Duodenal mucosa (tissue), 2 donors: ENCODE data around the gene NOCT.
"Not testable (repeated sequence)": the region's sequence is repeated elsewhere in the genome, so short reads cannot be mapped to it uniquely, and the experiment has no call there.

Experiments used
- H3K27ac ChIP-seq: one replicate; pipeline ENCODE4 v1.7.0; 2013; ENCODE audit warnings: low read depth, low read length
- H3K27me3 ChIP-seq, 2 donors: one replicate each; pipeline ENCODE4 v1.7.0; 2013; ENCODE audit warnings: low read length in 2 of 2, control low read depth in 1 of 2; ENCODE audit not compliant: insufficient read depth in 2 of 2, control insufficient read depth in 1 of 2
- H3K36me3 ChIP-seq, 2 donors: one replicate each; pipeline ENCODE4 v1.7.0; 2013; ENCODE audit warnings: low read length in 2 of 2, control low read depth in 1 of 2; ENCODE audit not compliant: insufficient read depth in 2 of 2, control insufficient read depth in 1 of 2
- H3K4me1 ChIP-seq, 2 donors: one replicate each; pipeline ENCODE4 v1.7.0; 2013; ENCODE audit warnings: low read length in 2 of 2, control low read depth in 1 of 2; ENCODE audit not compliant: insufficient read depth in 2 of 2, control insufficient read depth in 1 of 2
- H3K4me3 ChIP-seq, 2 donors: one replicate each; pipeline ENCODE4 v1.7.0; 2013; ENCODE audit warnings: low read length in 2 of 2, low read depth in 1 of 2
- H3K9ac ChIP-seq, 2 donors: one replicate each; pipeline ENCODE4 v1.7.0; 2013; ENCODE audit warnings: low read length in 2 of 2, low read depth in 1 of 2
- H3K9me3 ChIP-seq, 2 donors: one replicate each; pipeline ENCODE4 v1.7.0; 2013; ENCODE audit warnings: low read length in 2 of 2, control low read depth in 1 of 2; ENCODE audit not compliant: control insufficient read depth in 1 of 2

NOCT gene

DNA sequence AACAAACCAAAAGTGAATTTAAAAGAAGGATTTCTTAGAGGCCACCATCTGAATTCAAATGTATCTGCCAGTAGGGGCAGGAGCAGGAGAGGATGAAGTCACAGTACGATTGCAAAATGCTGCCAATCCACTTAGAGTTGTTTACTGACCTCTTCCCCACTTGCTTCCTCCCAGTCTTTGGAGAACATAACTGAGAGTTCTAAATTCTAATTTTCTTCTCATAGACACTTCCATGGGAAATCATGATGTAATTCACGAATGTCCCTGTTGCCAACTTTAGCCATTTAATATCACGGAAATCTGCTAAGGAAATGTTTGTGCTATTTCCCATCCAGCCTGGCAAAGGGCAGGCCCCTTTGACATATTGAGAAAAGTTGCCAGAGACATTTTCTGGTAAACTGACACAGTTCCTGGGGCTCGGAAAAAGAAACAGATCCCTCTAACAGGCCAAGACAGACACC, 33.6 kb upstream of the NOCT start:
- H3K36me3 ChIP-seq: no peaks in the 10 kb centered on the region
- H3K4me1 ChIP-seq: no peaks in the 10 kb centered on the region
- no peaks in the 10 kb centered on the region for H3K27me3 ChIP-seq
- no peak overlapping the region for H3K9ac ChIP-seq
- no peak overlapping the region for H3K27ac ChIP-seq
- H3K9me3 ChIP-seq: no peaks in the 10 kb centered on the region
- H3K4me3 ChIP-seq: no peak overlapping the region

DNA sequence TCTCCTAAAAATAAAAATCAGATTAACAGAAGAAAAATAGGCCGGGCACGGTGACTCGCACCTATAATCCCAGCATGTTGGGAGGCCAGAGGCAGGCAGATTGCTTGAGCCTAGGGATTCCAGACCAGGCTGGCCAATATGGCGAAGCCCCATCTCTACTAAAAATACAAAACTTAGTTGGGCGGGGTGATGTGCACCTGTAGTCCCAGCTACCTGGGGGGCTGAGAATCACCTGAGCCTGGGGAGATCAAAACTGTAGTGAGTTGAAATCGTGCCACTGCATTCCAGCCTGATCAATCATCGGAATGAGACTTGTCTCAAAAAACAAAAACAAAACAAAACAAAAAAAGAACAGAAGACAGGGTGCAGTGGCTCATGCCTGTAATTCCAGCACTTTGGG, 32.8 kb upstream of the NOCT start:
- no peak overlapping the region for H3K4me3 ChIP-seq
- H3K27ac ChIP-seq: no peak overlapping the region
- no peaks in the 10 kb centered on the region for H3K36me3 ChIP-seq
- H3K9ac ChIP-seq: no peak overlapping the region
- H3K9me3 ChIP-seq: no peaks in the 10 kb centered on the region
- no peaks in the 10 kb centered on the region for H3K27me3 ChIP-seq
- no peaks in the 10 kb centered on the region for H3K4me1 ChIP-seq

DNA sequence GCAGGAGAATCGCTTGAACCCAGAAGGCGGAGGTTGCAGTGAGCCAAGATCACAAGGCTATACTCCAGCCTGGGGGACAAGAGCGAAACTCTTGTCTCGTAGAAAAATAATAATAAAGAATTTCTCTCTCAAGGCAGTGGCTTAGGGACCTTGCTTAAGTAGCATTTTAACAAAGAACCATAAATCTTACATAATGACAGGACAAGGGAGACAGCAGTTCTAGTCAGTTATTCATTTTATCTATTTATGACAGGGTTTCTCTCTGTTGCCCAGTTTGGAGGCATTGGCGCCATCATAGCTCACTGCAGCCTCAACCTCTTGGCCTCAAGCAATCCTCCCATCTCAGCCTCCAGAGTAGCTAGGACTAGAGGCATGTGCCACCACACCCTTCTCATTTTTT, 31.9 kb upstream of the NOCT start:
- H3K9ac ChIP-seq: no peak overlapping the region
- H3K9me3 ChIP-seq: no peaks in the 10 kb centered on the region
- no peak overlapping the region for H3K27ac ChIP-seq
- no peaks in the 10 kb centered on the region for H3K4me1 ChIP-seq
- H3K27me3 ChIP-seq: no peaks in the 10 kb centered on the region
- H3K36me3 ChIP-seq: no peaks in the 10 kb centered on the region
- H3K4me3 ChIP-seq: no peak overlapping the region

DNA sequence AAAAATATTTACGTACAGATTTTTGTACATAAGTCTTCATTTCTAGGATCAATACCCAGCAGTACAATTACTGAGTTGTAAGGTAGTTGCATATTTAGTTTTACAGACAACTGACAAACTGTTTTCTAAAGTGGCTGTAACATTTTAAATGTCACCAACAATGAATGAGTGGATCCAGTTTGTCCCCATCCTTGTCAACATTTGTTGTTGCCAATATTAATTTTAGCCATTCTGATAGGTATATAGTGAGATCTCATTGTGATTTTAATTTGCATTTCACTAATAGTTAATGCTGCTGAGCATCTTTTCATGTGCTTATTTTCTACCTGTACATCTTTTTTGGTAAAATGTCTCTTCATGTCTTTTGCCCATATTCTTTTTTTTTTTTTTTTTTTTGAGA, 30.9 kb upstream of the NOCT start:
- Histone ChIP-seq H3K4me1 (no peaks in the 10 kb centered on the region), H3K27ac (no peak overlapping the region), H3K4me3 (no peak overlapping the region), H3K27me3 (no peaks in the 10 kb centered on the region), H3K9me3 (no peaks in the 10 kb centered on the region), H3K36me3 (no peaks in the 10 kb centered on the region), H3K9ac (no peak overlapping the region)

DNA sequence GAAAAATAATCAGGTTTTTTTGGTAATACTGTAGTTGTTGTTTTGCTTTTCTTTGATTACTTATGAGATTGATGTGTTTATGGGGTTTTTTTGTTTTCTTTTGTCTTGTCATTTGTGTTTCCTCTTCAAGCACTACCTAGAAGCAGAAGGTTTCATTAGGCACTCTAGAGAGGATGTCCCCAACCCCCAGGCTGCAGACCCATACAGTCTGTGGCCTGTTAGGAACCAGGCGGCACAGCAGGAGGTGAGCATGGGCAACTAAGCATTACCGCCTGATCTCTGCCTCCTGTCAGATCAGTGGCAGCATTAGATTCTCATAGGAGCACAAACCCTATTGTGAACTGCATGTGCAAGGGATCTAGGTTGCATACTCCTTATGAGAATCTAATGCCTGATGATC, 22.9 kb upstream of the NOCT start:
- Histone ChIP-seq H3K9ac (no peak overlapping the region), H3K9me3 (no peaks in the 10 kb centered on the region), H3K27me3 (no peaks in the 10 kb centered on the region), H3K4me1 (no peaks in the 10 kb centered on the region), H3K36me3 (no peaks in the 10 kb centered on the region), H3K4me3 (no peak overlapping the region), H3K27ac (no peak overlapping the region)

DNA sequence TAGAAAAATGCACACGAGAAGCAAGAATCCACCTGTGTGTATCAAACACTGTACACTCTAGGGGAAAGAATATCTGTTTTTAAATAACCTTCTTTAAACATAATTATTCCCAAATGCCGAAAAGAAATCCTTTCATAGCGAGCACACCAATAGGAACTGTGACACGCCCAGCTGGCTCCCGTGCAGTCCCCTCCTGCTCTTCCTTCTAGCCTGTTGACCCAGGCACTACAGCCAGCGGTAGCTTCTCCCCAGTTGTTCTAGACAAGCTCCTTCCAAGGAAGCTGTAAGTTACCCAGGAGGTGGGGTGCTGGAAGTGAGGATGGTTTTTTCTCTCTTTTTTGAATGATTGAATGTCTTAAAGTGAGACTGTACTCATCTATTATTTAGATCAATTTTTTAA, 19.5 kb upstream of the NOCT start:
- H3K27me3 ChIP-seq: no peaks in the 10 kb centered on the region
- H3K9ac ChIP-seq: no peak overlapping the region
- H3K27ac ChIP-seq: no peak overlapping the region
- no peak overlapping the region for H3K4me3 ChIP-seq
- no peaks in the 10 kb centered on the region for H3K9me3 ChIP-seq
- no peaks in the 10 kb centered on the region for H3K4me1 ChIP-seq
- H3K36me3 ChIP-seq: no peaks in the 10 kb centered on the region

DNA sequence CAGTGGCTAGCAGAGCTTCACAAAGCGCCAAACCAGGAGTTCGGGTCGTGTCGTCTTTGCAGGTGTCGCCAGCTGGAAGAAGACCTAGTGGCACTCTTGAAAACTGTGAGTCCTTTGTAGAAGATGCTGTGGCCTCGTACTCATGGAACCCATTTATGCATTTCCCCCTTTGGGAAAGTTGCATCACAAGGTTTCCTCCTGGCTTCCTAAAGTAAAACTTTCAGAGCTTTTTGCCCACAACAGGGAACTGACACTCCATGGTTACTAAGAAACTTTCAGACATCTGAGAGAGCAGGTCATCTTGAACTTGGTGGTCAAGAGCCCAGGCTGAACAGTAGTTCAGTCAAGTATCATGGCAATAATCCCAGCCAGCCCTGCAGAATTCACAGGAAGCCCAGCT, 15.9 kb upstream of the NOCT start:
- H3K36me3 ChIP-seq: no peaks in the 10 kb centered on the region

DNA sequence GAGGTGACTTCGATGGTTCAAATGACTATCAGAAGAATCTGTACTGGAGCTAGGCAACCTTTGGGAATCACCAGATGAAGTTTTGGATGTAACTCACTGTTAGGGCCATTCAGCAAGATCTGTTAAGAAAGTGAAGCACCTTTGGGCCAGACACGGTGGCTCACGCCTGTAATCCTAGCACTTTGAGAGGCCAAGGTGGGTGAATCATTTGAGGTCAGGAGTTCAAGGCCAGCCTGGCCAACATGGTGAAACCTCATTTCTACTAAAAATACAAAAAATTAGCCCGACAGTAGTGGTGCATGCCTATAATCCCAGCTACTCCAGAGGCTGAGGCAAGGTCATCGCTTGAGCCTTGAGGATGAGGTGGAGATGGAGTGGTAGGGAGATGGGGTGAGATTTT, 15.4 kb upstream of the NOCT start:
- not testable (repeated sequence) for H3K9me3 ChIP-seq, H3K9ac ChIP-seq, H3K27ac ChIP-seq, H3K4me1 ChIP-seq, H3K4me3 ChIP-seq, H3K27me3 ChIP-seq, H3K36me3 ChIP-seq

More for the DNA sequence above, 15.9 kb upstream of the NOCT start:
- Histone ChIP-seq H3K4me3 (no peak overlapping the region), H3K4me1 (no peaks in the 10 kb centered on the region), H3K9ac (no peak overlapping the region), H3K27me3 (no peaks in the 10 kb centered on the region), H3K27ac (no peak overlapping the region), H3K9me3 (no peaks in the 10 kb centered on the region)

DNA sequence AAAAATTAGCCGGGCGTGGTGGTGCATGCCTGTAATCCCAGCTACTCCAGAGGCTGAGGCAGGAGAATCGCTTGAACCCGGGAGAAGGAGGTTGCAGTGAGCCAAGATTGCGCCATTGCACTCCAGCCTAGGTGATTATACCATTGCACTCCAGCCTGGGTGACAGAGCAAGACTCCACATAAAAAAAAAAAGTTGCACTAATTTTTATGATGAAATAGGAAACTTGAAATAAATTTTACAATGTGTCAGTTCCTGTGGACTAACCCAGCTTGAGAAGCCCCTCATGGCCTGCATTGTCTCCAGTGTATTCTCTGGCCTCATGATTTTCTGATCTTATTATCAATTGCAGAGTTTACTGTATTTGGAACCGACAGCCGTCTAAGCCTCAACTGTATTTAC, 14.2 kb upstream of the NOCT start:
- not testable (repeated sequence) for H3K27ac ChIP-seq, H3K9me3 ChIP-seq, H3K4me1 ChIP-seq, H3K9ac ChIP-seq, H3K27me3 ChIP-seq, H3K4me3 ChIP-seq, H3K36me3 ChIP-seq

DNA sequence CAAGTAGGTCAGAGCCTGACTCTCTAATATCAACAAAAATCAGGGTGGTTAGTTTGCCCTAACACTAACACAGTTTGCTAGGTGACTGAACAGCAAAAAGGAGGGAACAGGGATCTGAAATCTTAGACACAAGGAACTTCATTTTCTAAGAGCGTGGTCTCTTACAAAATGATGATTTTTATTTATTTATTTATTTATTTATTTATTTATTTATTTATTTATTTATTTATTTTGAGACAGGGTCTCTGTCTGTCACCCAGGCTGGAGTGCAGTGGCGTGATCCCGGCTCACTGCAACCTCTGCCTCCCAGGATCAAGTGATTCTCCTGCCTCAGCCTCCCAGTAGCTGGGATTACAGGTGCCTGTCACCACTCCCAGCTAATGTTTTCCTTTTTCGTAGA, 11.9 kb upstream of the NOCT start:
- not testable (repeated sequence) for H3K27ac ChIP-seq, H3K4me3 ChIP-seq, H3K36me3 ChIP-seq, H3K27me3 ChIP-seq, H3K4me1 ChIP-seq, H3K9ac ChIP-seq, H3K9me3 ChIP-seq

DNA sequence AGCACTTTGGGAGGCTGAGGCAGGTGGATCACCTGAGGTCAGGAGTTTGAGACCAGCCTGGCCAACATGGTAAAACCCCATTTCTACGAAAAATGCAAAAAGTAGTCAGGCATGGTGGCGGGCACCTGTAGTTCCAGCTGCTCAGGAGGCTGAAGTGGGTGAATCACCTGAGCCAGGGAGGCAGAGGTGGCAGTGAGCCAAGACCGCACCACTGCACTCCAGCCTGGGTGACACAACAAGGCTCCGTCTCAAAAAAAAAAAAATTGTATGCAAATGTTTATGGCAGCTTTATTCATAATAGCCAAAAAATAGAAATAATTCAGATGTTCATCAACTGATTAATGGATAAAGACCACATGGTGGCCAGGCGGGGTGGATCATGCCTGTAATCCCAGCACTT, 9.8 kb upstream of the NOCT start:
- no peak overlapping the region for H3K27ac ChIP-seq
- no peak overlapping the region for H3K4me3 ChIP-seq
- no peak overlapping the region for H3K9ac ChIP-seq
- H3K36me3 ChIP-seq: no peaks in the 10 kb centered on the region
- H3K4me1 ChIP-seq: no peaks in the 10 kb centered on the region
- no peaks in the 10 kb centered on the region for H3K27me3 ChIP-seq
- H3K9me3 ChIP-seq: peaks cover 0 to 3% of the 10 kb centered on the region in 2 donors
